Dermis blood vessel endothelial cell (primary cell): ENCODE data around the gene PPP1CA. TPM values are rescaled to one million over a fixed set of nuclear protein-coding genes. Genes with fewer than 3 reads are reported as not detected.
A peak's percentile ranks its signal among the peaks of the same experiment; 100 is the strongest.
"Not testable (repeated sequence)": the region's sequence is repeated elsewhere in the genome, so short reads cannot be mapped to it uniquely, and the experiment has no call there.

Source experiments
- DNase-seq: peaks from one replicate; pipeline ENCODE4 v3.0.0; 2010
- total RNA-seq: library from RNA; depleted of rRNA; stranded (reverse); fragments of >200 nt; gene quantifications from 2 replicates; pipeline ENCODE4 v1.2.3, GENCODE V29; 2014

The PPP1CA gene
- total RNA-seq, 1 donor from 2014 or later, result 318 TPM

DNA sequence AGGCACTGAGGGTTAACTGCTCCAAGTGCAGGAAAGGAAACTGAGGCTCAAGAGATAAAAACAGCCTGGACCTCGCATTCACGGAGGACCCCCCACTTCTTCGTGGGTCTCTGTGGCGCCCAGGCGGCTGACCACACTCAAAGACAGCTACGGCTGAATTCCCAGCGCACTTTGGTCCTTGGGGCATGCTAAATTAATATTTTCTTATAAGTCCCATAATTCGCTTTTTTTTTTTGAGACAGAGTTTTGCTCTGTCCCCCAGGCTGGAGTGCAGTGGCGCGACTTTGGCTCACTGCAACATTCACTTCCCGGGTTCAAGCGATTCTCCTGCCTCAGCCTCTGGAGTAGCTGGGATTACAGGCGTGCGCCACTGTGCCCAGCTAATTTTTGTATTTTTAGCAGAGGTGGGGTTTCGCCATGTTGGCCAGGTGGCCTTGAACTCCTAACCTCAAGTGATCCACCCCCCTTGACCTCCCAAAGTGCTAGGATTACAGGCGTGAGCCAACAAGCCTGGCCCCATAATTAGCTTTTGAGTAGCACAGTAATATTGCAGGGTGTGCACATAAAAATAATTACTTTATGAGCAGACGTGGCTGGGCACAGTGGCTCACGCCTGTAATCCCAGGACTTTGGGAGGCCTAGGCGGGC lies 658 bp upstream of the PPP1CA start:
- DNase-seq, result not testable (repeated sequence)

DNA sequence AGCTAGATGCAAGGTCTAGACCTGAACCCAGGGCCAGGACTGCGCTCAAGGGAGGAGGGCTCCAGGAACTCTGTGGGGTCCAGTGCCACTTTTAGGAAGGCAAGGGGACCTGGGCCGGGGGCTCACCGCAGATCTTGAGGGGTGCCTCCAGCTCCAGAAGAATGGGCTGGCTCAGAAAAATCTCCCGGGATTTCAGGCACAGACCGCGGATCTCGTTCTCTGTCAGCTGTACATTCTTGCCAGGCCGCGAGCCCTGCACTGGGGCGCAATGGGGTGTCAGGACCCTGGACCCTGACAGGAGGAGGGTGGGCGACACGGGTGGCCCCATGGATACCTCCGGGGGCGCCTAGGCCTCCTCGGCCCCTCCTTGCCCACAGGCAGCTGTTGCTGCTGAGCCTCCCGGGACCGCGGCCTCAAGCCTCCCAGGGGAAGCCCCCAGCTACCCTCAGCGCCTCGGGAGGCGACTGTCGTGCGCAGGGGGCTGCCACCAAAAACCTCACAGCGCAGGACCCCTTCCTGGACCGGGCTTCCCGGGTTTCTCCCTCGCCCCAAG lies 640 bp downstream of the PPP1CA start:
- DNase-seq, result peak; percentile 25

DNA sequence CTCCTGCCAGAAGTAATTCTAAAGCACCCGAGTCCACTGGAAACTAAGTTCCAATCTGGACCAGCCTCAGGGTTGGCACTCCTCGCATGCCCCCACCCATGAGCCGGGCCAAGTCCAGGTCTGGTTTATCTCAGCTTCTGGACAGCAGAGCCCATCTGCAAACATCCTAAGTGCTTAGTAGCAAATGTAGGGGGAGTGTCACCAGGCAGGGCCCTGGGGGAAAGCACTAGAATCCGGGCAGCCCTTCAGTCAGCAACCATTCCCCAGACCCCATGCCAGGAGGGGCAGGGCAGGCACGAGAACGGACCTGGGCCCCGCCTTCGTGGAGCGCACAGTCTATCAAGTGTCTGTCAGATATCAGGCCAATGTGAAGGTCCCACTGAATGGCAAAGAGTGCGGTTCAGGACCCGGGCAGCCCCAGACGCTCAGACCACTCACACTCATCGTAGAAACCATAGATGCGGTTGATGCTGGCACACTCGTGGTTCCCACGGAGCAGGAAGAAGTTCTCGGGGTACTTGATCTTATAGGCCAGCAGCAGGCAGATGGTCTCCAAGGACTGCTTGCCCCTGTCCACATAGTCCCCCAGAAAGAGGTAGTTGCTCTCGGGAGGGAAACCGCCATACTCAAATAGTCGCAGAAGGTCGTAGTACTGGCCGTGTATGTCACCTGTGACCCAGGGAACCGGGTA lies 1.3 kb downstream of the PPP1CA start:
- no peak for DNase-seq

DNA sequence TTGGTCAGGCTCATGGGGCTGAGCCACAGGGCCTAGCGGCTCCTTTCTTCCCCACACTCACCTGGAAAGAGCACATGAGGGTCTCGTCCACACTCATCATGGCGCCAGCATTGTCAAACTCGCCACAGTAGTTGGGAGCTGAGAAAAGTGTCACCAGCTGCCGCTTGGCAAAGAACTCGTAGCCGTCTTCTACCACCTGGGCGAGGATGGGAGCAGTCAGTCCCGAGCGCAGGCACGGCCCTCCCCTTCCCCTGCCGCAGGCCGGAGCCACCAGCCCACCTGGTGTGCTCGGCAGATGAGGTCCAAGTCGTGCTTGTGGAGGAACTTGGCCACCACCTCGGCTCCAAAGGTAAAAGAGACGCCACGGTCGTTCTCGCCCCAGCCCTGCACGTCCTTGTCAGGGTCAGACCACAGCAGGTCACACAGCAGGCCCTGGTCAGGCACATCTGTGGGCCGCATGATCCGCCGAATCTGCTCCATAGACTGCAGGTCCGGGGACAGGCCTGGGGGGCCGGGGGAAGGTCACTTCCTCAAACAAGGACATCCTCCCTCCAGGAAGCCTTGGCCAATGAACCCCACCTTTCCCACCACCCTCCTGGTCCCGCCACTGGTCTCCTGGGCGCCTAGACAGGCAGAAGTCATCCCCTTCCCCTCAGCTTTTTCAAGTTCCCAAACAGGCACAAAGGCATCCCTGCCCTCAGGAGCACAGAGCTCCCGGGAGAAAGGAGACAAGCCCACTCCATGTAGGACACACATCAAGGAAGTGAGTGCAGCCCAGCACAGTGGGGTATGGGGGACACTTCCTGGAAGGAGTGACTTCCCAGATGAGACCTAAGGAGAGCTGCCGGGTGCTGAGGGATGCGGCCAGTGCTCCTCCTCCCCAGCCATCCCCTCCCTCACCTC lies 2.7 kb downstream of the PPP1CA start:
- no peak for DNase-seq

DNA sequence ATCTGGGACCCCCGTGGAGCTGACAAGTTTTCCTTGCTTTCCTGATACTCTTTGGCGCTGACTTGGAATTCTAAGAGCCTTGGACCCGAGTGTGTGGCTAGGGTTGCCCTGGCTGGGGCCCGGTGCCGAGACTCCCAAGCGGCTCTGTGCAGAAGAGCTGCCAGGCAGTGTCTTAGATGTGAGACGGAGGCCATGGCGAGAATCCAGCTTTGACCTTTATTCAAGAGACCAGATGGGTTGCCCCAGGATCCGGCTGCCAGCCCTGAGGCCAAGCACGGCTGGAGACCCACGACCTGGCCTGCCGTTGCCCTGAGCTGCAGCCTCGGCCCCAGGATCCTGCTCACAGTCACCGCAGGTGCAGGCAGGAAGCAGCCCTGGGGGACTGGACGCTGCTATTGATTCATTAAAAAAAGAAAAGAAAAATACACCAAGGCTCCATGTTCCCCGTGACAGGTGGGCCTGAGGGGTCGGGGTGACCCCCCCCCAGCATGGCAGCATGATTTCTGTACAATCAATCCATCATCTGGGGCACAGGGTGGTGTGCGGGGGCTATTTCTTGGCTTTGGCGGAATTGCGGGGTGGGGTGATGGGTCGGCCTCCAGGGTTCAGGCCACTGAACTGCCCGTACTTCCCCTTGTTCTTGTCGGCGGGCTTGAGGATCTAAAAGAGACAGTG lies 3.5 kb downstream of the PPP1CA start:
- DNase-seq, result no peak

DNA sequence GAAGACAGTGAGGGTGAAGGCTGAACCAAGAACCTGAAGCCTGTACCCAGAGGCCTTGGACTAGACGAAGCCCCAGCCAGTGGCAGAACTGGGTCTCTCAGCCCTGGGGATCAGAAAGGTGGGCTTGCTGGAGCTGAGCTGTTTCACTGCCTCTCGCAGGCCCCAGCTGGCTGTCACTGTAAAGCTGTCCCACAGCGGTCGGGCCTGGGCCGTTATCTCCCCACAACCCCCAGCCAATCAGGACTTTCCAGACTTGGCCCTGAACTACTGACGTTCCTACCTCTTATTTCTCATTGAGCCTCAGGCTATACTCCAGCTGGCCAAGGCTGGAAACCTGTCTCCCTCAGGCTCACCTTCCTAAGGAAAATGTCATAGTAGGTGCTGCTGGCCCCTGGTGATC lies 4.1 kb downstream of the PPP1CA start:
- no peak for DNase-seq

DNA sequence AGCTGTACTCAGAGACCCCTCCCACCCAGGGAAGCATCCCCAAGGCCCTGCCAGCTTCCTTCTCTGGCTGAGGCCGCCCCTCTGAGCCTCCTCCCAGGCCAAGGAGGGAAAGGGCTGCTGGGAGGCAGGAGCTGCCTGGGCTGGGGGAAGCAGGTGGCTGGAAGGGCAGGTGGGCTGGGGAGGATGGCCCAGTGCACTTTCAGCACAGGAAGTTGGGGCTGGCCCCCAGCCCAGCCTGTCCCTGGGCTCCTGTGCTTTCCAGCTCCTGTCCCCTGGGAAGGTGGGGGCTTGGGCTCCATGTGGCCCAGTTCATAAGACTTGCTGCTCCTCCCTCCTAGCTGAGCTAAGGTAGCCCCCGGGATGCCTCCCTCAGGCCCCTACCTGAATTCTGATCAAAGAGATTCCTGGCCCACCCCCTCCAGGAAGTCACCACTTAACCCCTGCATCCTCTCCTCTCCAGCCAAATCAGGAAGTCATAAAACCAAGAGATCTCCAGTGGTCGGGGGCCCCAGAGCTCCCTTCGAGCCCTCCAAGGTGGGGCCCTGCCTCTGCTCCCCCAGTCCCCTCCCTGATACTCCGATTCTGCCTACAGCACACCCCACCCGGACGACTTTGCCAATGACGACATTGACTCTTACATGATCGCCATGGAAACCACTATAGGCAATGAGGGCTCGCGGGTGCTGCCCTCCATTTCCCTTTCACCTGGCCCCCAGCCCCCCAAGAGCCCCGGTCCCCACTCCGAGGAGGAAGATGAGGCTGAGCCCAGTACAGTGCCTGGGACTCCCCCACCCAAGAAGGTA lies 4.9 kb downstream of the PPP1CA start:
- no peak for DNase-seq

DNA sequence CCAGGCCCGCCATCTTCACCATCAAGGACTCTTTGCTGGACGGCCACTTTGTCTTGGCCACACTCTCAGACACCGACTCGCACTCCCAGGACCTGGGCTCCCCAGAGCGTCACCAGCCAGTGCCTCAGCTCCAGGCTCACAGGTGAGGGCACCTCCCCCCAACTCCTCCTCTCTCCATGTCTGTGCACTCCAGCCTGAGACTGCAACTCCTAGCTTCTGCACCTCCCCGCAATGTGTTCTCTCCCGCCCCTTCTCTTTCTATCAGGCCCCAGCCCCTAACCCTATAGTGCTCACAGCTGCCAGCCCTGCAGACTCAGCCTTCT lies 5.4 kb downstream of the PPP1CA start:
- no peak for DNase-seq

DNA sequence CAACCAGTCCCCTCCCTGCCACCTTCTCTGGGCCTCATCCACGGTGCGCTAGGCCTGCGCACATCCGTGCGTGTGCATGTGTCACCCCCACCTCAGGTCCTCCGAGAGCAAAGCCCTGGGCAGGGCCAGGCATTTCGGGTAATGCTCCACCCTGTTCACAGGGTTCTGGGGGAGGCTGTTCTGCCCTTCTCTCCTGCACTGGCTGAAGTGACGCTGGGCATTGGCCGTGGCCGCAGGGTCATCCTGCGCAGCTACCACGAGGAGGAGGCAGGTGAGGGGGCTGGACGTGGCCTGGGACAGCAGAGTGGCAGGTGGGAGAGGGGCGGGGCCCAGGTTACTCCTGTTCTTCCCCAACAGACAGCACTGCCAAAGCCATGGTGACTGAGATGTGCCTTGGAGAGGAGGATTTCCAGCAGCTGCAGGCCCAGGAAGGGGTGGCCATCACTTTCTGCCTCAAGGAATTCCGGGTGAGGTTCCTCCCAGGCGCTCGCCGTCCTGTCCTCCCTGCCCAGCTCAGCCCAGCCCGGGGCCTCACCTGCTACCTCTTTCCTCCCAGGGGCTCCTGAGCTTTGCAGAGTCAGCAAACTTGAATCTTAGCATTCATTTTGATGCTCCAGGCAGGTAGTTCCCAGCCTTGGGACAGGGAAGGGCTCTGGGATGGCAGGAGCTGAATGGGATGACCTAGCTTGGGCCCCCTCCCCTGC lies 6.0 kb downstream of the PPP1CA start:
- no peak for DNase-seq

DNA sequence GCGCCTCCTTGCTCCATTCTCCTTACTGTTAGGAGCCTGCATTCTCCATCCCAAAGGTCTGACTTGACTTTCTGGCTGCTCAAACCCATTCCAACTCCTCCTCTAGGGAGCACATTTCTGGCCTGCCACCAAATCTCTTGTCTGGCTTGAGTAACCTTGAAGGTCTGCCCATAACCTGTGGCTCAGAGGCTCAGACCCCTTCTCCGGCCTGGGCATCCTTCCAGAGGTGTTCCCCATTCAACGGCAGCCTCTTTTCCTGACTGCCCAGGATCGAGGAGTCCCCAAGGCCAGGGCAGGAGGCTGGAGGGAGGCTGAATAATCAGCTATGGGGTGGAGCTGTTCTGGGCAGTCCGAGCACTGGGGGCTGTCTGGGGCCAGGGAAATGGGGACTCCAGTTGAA lies 7.7 kb downstream of the PPP1CA start:
- no peak for DNase-seq

DNA sequence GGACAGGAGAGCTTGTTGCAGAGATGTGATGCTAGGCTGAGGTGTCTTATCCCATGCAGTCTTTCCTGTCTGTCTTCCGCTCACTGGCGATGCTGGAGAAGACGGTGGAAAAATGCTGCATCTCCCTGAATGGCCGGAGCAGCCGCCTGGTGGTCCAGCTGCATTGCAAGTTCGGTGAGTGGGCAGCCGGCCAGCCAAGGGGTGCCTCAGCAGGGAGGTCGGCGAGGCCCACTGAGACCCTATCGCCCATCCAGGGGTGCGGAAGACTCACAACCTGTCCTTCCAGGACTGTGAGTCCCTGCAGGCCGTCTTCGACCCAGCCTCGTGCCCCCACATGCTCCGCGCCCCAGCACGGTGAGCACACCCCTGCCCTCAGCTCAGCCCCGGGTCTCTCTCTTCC lies 8.2 kb downstream of the PPP1CA start:
- DNase-seq, result no peak

DNA sequence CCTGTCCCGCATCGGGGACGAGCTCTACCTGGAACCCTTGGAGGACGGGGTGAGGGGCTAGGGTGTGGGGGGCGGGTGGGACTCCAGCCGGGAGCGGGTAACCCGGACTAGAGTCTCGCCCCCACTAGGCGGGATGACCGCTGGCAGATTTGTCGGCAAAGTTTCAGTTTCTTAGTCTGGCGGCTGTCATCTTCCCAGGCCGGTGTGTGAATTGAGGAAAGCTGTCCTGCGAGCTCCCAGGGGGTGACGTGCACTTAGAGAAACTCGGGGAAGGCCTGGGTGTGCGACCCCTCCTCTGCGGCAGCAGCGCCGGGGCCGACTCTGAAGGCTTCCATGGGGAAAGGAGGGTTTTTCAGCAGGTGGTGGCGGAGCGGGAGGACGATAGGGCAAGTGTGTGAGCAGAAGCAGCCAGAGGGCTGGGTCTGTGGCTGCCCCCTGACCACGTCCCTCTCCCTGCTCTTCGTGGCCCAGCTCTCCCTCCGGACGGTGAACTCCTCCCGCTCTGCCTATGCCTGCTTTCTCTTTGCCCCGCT lies 9.4 kb downstream of the PPP1CA start:
- DNase-seq, result peak; percentile 35

DNA sequence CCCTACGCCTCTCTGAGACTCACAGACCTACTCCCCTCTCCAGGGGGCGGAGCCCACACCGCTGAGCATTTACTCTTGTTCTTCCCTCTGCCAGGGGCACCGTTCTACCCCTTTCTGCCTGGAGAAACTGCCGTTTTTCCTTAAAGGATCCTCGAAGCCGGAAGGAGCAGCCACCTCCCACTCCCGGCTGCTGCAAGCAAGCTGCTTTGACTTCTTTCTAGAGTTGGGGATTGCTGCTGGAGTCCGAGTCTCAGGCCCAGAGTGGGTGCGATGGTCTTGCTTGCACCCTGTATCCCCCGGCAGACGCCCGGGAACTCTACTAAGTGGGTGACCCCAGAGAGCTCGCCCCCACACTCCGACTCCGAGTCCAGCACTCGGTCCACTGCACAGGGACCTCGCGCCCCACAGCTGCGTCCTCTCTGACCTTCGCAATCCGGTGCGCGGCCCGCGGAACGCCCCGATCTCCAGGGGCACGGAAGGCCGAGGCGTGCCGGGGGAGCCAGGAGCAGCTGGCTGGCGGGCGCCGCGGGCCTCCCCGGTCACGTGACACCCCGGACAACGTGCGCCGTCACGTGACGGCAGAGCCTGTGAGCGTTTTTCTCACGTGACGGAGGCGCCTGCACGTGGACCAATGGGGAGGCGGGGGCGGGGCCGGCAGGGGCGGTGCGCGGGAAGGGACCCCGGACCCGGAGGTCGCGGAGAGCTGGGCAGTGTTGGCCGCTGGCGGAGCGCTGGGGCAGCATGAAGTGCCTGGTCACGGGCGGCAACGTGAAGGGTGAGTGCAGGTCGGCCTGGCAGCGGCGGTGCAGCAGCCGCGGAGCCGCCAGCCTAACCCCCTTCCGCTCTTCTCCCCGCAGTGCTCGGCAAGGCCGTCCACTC lies 10.1 kb downstream of the PPP1CA start, which contains the start of gene RAD9A:
TSS of gene RAD9A (plus strand) at position 683 of the 879 bp plus-strand sequence. CDS start at position 742, 59 bp downstream.
- peak; percentile 97 for DNase-seq

DNA sequence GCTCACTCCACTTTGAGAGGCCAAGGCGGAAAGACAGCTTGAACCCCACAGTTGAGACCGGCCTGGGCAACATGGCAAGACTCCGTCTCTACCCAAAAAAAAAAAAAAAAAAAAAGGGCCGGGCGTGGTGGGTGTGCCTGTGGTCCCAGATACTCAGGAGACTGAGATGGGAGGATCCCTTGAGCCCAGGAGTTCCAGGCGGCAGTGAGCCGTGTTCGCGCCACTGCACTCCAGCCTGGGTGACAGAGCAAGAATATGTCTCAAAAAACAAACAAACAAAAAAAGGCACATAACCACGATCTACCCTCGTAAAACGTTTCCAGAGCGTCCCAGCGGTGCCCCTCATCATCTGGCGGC lies 10.7 kb downstream of the PPP1CA start:
- DNase-seq, result no peak

DNA sequence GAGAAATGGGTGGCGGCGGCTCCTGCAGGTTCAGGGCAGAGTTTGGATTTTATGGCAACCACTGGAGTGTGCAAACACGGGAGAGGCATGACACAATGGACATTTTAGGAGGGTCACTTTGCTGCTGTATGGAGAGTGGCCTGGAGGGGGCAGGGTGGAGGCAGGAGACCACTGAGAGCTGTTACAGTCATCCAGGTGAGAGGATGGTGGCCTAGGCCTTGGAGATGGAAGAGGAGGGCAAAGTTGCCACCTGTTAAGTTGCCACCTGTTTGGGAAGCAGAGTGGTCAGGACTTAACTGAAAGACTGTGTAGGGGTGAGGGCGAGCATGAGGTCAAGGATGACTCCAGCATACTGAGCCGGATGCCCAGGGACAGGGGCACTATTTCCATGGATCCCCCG lies 12.2 kb downstream of the PPP1CA start:
- peak; percentile 69 for DNase-seq

DNA sequence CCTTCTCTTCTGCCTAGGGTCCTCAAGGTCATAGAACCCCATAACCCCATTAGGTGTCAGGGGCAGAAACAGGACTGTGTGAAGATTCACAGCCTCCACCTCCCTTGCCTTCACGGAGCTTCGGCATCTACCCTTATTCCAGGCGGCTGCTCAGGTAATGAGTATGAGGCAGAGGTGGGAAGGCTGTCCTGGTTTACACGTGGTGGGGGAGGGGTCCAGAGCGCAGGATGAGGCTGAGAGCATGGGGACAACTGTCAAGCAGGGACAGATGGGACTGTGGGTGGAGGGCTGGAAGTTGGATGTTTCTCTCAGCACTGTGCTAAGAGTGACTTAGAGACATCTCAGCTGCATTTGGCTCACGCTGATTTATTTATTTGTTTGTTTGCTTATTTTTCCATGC lies 14.1 kb downstream of the PPP1CA start:
- no peak for DNase-seq

DNA sequence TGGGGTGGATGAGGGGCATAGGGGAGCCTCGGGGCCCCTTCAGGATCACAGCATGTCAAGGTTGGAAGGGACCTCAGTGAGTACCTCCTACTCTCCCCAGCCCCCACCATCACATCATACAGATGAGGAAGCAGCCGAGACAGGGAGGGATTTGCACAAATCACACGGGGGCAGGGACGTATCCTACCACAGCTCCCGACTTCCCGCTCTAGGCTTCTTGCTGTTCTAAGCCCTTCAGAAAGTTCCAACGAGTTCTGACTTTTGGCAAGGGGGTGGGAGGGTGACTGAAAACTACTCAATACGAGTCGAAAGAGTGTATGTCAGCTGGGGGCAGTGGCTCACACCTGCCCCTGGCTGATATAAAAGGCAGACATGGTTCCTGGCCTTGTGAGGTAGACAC lies 14.6 kb downstream of the PPP1CA start:
- no peak for DNase-seq

DNA sequence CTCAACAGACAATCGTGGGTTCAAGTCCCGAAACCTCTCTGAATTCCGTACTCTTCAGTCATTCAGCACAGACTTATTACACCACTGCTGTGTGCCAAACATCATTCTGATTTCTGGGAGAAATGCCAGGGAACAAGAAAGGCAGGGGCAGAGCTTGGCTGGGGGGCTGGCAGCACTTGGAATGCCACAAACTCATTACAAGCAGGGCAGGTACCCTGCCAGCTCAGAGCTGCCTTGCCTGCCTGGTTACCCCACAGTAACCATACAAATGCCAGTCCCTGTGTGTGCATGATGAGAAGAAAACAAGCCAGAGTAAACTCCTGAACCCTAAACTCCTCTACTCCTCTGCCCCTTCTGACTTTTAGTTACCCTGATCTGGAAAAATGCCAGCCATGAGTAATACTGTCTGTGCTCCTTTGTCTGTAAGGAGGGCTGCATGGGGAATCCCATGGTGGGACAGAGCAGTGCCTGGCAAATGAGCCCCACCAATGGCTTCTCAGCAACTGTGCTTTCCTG lies 16.7 kb downstream of the PPP1CA start:
- DNase-seq, result peak; percentile 61

DNA sequence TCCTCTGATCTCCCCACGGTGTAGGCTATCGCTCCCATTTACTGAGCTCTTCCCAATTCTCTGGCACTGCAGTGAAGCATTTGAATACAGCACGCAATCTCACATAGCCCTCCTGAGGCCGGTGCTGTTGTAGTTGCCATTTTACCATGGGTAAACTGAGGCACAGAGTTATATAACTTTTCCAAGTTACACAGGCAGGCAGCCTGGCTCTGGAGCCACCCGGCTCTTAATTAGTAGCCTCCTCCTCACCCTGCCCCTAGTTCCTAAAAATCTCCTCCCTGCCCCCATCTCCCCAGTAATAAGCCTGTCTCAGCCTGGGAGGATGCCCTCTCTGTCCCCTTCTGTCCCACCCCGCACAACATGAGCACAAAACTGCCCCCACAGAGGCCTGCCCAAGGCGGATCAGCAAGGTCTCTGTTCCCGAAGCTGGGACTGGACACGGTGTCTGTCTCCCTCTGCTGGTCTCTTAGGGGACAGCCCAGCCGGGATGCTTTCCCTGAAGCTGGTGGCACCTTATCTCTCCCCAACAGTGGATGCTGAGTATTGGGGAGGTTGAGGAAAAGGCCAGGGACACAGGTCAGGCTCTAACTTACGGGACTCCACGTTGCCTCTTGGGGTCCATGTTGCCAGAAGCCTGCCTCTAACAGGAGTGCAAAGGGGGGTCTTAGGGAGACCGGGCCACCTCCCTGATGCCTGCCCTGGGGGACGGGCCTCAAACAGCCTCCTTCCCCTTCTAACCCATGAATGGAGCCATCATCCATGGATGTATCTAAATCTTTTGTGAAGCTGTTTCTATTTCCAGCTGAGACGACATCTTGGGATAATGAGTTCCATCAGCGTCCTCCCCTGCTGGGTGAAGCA lies 19.2 kb downstream of the PPP1CA start:
- DNase-seq, result peak; percentile 88
